Activated naive CD4-positive, alpha-beta T cell treated with anti-CD3 and anti-CD28 coated beads, Interleukin-2, amount 50 U/mL, for 16 hours (primary cell): ENCODE data around the gene RNF20.
"Not testable (repeated sequence)": the region's sequence is repeated elsewhere in the genome, so short reads cannot be mapped to it uniquely, and the experiment has no call there.

ENCODE experiments used
- DNase-seq: peaks from one replicate; pipeline ENCODE4 v3.0.0-alpha.2; 2020

RNF20 gene, protein sequence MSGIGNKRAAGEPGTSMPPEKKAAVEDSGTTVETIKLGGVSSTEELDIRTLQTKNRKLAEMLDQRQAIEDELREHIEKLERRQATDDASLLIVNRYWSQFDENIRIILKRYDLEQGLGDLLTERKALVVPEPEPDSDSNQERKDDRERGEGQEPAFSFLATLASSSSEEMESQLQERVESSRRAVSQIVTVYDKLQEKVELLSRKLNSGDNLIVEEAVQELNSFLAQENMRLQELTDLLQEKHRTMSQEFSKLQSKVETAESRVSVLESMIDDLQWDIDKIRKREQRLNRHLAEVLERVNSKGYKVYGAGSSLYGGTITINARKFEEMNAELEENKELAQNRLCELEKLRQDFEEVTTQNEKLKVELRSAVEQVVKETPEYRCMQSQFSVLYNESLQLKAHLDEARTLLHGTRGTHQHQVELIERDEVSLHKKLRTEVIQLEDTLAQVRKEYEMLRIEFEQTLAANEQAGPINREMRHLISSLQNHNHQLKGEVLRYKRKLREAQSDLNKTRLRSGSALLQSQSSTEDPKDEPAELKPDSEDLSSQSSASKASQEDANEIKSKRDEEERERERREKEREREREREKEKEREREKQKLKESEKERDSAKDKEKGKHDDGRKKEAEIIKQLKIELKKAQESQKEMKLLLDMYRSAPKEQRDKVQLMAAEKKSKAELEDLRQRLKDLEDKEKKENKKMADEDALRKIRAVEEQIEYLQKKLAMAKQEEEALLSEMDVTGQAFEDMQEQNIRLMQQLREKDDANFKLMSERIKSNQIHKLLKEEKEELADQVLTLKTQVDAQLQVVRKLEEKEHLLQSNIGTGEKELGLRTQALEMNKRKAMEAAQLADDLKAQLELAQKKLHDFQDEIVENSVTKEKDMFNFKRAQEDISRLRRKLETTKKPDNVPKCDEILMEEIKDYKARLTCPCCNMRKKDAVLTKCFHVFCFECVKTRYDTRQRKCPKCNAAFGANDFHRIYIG

DNA sequence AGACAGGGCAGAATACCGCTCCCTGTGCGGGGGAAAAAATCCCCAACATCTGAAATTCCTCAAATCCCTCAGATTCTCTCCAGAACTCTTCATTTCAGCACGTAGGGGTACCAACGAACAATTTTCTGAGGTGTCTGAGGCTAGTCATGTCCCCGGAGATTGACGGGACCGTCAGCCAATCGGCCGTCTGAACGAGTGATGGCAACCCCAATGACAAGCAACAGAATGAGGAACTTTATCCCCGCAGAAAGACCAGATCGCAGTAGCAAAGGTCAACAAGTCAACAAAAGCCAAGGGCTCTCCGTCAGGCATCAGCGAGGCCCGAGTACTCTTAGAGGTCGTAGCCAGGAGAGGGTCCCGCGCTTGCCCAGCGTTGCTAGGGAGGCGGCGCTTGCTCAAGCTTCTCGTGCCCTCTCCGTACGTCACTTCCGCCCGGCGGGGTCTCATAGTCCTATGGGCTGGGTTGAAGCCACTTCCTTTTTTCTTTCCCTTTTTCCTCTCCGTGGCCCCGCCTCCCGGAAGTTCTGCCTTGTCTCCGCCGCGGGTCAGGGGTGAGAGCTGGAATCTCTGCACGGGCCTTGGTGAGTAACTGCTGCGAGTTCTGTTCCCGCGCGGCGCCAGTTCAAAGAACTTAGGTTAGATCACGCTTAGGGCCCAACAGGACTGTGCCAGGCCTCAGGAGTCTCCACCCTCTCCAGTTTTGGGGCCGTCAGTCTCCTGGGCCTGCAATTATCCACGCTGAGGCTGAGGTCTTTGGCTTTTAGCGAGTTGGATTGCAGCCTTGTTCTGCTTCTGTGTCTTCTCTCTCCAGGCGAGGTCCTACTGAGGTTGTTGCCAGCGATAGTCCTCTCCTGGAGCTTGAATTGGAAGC lies at the start of gene RNF20:
Gene RNF20, plus strand, starts transcription at position 520 of the 871 bp plus-strand sequence. CDS start 1,571 bp downstream, outside the sequence.
- DNase-seq, result peak; percentile 100

DNA sequence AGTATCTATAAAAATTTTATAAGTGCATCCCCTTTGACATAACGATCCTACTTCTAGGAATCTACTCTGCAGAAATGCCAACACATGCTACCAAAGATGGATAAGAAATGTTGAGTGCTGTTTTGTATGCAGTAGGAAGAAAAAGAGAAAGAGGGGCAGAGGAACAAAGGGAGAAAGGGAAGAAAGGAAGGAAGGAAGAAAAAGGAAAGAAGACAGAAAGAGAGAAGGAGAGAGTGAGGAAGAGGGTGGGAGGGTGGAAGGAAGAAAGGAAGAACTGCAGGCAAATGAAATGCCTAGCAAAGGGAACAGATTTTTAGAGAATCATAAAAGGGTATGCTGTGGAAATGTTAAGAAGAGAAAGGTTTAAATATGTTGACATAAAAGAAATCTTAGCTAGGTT lies 49.6 kb upstream of the RNF20 start:
- no peak for DNase-seq

DNA sequence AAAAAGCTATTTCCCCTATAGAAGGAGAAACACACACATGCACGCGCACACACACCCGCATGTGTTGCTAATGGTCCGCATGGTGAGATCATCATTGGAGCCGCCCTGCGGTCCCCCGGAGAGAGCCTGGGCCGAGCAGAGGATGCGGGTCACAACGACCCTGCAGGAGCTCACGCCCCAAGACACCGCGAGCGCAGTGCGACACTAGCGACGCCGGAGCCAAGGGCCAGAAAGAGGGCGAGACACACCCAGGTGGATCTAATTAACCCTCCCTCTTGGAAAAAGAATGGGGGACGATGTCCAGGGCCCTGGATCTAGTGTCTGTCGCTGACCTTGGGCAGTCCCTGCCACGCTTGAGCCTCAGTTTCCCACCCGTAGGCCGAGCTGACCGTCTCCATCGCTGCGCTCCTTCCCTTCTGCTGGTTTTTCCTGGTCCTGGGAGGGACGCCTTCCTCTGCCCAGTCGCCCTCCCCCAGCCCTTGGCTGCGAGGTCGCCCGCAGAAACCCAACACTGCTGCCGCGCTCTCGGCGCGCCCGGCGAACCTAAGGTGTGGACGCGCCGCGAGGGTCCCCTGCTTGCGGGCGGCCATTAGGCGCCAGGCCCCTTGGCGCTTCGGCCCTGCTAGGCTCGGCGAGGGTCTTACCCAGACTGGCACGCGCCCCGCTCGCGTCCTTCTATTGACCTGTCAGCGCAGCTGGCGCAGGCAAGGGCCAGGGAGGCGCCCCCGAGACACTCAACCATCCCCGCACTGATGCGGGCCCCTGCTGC lies 47.5 kb upstream of the RNF20 start:
- DNase-seq, result no peak

DNA sequence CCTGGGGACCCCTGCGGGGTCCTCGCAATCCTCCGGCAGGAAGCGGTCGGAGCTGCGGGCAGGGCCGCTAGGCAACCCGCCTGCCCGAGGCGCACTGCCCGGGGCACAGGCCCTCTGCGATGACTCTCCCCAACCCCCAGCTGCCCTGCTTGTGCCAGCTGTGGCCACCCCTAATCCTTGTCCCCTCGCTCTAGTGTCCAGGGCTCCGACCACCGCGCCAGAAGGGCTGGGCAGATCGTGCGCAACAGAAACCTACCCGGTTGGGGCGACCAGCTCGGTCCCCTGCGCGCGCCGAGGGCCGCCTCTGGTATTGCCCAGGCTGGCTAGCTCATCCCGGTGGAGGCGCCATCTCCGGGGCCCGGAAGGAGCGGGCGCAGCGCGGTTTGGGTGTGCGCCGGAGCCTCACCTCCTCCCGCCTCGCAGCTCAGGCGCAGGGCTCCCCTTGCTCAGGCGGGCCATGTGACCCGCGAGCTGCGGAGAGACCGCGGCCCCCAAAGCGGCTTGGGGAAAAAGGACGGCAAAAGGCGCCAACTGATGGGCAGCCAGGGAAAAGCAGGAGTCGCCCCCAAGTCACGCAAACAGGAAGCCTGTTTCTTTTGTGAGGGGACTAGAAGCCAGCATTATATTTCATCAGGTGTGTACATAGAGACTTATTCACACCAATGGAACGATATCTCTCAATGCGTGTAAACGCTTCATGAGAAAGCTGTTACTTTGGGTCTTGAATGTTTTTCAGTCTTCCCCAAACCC lies 46.8 kb upstream of the RNF20 start:
- DNase-seq, result no peak

DNA sequence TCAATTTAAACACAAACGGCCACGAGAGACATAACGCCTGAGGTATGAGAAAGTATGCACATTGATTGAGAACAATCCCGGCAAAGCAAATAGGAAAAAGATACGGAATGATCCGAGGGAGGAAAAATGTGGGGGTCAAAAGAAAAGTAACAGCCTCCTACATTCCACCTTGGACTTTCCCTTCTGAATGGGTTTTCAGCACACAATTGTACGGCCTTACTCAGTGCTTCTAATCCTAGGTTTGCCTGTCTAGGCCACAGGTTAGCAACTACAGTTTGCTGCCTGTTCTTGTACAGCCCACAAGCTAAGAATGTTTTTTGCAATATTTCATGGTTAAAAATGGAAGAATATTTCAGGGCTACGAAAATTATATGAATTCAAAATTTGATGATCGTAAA lies 46.2 kb upstream of the RNF20 start:
- no peak for DNase-seq

DNA sequence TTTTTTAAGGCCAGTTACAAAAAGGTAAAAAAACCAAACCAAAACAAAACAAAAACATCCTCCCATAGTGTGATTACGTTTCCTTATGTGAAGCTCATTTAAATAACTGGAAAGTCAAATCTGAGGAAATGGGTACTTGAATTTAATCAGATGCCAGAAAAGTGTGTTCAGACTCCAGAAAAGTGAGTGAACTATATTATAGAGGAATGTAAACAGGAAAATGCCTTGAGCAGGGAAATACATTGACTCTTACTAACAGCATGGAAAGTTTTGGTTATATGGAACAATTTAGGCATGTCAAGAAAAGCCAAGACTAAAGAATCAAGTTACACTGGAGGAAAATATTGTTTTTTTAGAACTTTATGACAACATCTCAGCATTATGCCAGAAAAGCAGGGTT lies 37.8 kb upstream of the RNF20 start:
- DNase-seq, result no peak

DNA sequence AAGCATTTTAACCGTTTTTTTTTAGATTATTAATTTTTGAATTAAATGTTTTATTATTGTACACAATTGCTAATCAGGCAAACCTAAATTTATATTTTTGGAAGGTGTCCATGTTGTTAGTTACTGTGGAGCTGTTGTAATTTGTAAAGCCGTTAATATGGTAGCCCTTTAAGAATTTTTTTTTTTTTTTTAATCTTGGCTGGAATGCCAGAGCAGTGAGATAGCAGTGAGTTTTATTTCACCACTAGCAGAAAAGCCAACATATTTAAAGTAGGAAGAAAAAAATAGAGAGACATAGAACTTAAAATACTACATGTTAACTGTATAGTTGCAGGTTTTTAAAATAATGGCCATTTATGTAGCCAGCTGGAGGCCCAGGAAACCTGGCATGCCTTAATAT lies 35.3 kb upstream of the RNF20 start:
- DNase-seq, result no peak

DNA sequence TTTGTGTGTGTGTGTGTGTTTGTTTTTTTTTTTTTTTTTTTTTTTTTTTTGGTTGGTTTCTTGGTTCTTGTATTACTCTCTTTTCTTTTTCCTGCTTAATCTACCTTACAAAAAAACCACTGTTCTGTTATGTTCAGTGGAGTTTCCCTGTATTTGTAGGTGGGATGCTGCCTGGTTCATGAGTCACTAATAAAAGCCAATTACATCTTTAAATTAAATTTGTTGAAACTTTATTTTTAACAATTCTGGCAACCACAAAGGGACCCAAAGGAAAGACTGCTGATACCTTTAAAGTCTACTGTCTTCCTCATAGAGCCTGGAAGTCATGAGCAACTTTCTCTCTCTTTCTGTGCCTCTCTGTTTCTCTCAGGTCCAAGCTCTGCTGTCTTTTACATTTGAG lies 29.5 kb upstream of the RNF20 start:
- DNase-seq, result no peak

DNA sequence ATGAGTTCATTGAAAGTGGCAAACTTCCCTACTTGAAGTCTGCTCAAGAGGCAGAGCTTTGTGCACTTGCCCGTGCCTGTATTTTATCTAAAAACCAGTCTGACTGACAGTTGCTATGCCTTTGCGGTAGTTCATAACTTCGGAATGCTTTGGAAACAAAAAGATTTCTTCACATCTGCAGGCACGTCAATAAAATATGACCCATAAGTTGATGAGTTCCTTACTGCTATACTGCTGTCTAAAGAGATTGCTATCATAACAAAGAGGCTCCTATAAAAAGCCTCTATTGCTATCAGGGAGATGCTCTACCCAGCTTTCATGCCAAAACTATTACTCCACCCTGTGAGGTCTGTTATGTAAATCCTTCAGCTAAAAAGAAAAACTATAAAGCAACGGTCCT lies 25.4 kb upstream of the RNF20 start:
- no peak for DNase-seq

DNA sequence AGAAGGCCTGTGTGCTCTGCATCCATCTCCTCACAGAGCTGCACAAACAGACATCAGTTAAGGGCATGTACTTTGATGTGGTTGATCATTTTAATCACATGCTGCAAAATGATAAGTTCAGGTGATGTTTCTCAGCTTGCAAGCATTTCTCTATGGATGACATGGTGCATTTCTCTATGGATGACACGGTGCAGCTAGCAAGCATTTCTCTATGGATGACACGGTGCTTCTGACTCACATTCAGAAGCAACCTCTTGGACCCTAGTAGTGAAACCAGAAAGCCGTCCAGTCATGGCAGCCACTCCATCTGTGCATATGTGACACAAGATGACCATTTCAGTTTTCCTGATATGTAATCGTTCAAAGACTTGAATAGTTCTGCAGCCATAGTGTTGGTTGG lies 24.1 kb upstream of the RNF20 start:
- DNase-seq, result no peak

DNA sequence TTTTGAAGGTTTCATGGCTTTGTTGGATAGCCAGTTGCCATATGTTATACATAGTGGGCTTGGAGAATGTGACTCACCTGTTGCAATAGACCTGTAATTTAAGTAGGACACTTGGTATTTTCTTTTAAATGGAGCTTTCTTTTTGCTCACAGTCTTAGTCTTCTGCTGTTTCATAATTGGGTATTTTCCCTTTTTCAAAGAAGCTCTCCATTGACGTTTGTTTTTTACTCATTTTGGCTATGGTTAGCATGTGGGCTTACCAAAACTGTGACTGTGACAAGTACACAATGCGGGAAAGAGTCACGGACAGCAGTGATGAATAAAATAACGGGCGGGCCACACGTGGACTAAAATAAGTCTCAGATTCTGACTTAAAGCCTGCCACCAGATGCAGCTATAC lies 23.2 kb upstream of the RNF20 start:
- DNase-seq, result no peak

DNA sequence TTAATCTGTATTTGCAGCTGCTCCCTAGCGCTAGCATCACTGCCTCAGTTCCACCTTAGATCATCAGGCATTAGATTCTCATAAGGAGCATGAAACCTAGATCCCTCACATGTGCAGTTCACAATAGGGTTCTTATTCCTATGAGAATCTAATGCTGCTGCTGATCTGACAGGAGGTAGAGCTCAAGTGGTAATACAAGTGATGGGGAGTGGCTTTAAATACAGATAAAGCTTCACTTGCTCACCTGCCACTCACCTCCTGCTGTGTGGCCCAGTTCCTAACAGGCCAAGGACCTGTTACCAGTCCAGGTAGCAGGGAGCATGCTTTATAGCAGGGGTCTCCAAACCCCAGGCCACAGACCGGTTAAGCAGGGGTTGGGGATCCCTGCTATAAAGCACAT lies 22.6 kb upstream of the RNF20 start:
- no peak for DNase-seq

DNA sequence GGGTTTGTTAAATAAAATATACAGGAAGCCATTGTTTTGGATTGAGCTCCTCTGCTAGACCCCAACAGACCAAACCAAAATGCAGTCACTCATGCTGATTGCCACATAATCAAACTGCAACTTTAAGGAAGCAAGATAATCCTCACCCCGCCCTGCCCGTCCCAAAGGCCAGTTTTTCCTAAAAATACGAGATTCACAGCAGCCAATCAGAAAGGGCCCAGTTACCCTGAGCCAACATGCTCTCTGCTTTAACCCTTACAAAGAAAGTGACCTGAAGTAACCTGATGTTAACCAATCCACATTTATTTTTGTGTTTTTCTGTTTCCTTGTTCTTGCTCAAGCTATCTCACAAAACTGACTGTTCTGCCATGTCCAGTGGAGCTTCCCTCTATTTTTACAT lies 21.5 kb upstream of the RNF20 start:
- no peak for DNase-seq

DNA sequence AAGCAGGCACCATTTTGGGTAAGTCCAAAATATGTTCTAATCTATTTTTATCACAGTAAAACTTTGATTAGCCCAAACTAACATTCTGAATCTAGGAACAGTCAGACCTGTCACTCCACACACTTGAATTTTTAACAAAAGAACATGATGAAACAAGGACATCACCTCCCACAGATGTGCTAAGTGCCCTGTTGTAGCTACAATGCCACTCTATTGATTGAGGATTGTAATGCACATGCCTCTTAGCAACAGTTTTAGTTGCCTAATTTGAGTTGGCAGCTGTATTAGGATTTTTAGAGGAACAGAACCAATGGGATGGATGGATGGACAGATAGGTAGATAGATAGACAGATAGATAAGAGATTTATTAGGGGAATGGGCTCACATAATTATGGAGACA lies 20.3 kb upstream of the RNF20 start:
- no peak for DNase-seq

DNA sequence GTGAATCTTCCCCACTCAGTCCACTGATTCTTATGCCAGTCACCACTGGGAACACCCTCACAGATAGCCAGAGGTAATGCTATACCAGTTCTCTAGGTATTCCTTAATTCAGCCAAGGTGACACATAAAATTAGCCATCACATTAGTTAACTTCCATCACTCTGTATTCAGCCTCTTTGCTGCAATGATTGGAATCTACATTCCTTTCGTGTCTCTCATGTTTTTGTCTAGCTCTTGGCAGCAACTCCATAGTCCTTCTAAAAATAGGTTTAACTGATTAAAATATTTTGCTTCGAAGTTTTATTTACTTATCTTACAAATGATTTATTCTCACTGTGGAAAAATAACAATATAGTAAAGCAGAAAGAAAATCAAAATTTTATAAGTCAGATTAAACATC lies 19.6 kb upstream of the RNF20 start:
- no peak for DNase-seq

DNA sequence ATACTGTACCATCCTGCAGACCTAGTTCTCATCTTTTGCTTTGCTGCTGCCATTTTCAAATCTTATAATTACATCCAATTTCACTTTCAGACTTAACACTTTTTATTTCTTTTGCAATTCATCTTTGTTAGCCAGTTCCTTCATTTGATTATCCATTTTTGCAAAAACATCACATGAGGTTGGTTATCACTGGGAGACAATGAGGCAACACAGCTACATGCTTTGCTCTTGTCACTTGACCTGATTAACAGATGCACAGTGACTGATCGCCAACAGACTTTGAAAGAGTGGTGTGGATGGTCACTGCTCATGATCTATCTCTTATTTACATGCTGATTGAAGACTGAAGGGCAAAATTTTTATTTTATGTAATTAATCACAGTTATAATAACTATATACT lies 17.0 kb upstream of the RNF20 start:
- no peak for DNase-seq

DNA sequence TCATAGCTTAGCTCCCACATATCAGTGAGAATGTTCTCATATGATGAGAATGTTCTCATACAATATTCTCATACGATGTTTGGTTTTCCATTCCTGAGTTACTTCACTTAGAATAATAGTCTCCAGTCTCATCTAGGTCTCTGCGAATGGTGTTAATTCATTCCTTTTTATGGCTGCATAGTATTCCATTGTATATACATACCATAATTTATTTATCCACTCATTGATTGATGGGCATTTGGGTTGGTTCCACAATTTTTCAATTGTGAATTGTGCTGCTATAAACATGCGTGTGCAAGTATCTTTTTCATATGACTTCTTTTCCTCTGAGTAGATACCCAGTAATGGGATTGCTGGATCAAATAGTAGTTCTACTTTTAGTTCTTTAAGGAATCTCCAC lies 15.2 kb upstream of the RNF20 start:
- not testable (repeated sequence) for DNase-seq

DNA sequence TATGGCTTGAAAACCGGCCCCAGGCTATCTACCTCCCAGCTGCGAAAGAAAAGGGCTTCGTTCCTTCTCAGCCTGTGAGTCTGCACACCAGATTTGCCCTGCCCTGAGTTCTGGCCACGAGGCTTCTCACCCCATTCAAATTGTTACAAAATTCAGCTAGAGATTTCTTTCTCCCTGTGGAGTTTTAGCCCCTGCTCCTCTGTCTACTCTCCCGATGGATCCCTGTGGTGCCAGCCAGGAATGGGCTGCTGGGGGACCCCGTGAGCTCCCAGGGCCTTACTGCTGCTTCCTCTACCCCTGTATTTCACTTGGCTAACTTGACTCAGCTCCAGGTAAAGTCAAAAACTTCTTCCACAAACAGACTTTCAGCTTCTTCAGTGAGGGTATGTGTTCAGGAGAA lies 9.3 kb upstream of the RNF20 start:
- no peak for DNase-seq

DNA sequence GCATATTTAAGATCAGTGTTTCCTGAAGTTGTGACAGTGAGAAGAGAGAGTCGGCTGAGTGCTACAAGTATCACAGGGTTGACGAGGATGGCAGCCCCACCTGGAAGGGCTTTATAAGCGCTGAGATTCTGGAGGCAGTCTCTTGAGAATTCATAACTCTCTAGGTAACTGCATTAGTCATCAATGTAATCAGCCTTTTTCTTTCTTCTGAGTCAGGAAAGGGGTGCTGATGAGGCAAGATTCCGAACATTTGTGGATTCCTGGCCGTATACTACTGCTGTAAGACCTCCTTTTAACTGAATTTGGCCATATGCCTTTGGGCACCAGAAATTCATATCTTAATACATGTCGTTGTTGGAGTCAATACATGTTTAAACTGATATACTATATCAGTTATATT lies 6.6 kb upstream of the RNF20 start:
- DNase-seq, result no peak

DNA sequence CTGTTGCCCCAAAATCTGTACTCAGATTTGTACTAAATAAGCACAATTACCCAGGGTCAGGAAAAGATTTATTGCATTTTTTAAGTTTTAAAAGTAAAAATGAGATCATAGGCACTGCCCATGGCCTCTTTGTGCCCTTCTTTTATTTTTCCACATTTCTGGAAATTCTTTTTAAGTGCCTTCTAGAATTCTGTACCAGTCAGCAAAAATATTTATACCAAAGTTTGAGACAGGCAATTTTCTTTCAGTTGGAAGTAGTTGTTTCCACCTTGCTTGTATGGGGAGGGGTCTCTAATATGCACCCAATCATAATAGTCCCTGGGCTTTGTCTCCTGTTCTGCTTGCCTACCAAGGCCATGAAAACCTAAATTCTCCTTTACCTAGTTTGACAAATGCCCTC lies 5.6 kb upstream of the RNF20 start:
- DNase-seq, result no peak

DNA sequence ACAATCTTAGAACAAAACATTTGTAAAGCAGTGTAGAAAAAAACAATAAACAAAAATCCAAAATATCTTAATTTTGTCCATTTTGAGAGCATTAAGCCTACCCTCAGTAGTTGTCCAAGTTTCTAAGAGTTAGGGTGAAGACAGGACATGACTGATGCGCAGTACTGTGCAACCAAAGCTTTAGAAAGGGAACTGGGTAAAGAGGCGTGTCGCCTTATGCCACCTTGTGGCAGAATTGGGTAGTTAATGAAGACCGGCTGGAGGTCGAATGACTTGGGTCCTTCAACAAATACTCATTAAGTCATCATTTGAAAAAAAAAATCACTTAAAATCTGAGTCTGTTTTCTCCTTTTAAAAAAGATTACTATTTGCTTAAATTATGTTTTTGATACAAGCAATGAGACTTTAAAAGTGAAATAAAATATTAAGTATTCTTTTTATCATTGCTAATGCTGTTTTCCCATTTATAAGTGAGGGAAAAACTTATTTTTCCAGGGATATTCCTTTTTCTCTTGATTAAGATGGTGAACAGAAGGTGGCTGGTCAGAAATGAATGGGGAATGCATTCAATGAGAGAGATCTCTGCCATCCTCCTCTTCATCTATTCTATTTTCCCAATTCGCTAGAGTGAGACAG lies 3.5 kb upstream of the RNF20 start:
- peak; percentile 59 for DNase-seq
